ENCODE results near the gene SLC8A3.

SLC8A3 gene

GRCh38 chr14:70022771-70023445 lies 165.8 kb downstream of the SLC8A3 start:
- no peaks in the 10 kb centered on the region for H3K36me3 ChIP-seq (ENCODE audit: insufficient read depth, low read length)
- no peaks in the 10 kb centered on the region for H3K9me3 ChIP-seq (ENCODE audit: insufficient read depth, low read depth, low read length)
- no peak overlapping the region for H2AFZ ChIP-seq (ENCODE audit: low read length)
- H3K9me2 ChIP-seq (replicated peaks; ENCODE audit: low read depth, low read length), result no peaks in the 10 kb centered on the region
- no peaks in the 10 kb centered on the region for H3F3A ChIP-seq (ENCODE audit: low read depth)
- H3K9ac ChIP-seq (ENCODE audit: low read depth, low read length, poor library complexity, severe bottlenecking), result no peak overlapping the region
- no peaks in the 10 kb centered on the region for H3K79me2 ChIP-seq (ENCODE audit: insufficient read depth, low read length)
- H3K27me3 ChIP-seq (ENCODE audit: insufficient read depth, low read length, poor library complexity, severe bottlenecking), result no peaks in the 10 kb centered on the region
- H4K20me1 ChIP-seq (ENCODE audit: insufficient read depth, low read length, poor library complexity, severe bottlenecking), result no peaks in the 10 kb centered on the region
- no peak for TF ChIP-seq EZH2phosphoT487 (IDR thresholded peaks at IDR 0.05; ENCODE audit: borderline replicate concordance)
- TF ChIP-seq, protein P1, sequence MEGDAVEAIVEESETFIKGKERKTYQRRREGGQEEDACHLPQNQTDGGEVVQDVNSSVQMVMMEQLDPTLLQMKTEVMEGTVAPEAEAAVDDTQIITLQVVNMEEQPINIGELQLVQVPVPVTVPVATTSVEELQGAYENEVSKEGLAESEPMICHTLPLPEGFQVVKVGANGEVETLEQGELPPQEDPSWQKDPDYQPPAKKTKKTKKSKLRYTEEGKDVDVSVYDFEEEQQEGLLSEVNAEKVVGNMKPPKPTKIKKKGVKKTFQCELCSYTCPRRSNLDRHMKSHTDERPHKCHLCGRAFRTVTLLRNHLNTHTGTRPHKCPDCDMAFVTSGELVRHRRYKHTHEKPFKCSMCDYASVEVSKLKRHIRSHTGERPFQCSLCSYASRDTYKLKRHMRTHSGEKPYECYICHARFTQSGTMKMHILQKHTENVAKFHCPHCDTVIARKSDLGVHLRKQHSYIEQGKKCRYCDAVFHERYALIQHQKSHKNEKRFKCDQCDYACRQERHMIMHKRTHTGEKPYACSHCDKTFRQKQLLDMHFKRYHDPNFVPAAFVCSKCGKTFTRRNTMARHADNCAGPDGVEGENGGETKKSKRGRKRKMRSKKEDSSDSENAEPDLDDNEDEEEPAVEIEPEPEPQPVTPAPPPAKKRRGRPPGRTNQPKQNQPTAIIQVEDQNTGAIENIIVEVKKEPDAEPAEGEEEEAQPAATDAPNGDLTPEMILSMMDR (conservative IDR thresholded peaks at IDR 0.05; ENCODE audit: low read length), result no peak
- H3K4me1 ChIP-seq (ENCODE audit: insufficient read depth, low read length, poor library complexity, severe bottlenecking), result peaks cover 4% of the 10 kb centered on the region
- no peak overlapping the region for H3K4me2 ChIP-seq (ENCODE audit: low read depth, low read length, poor library complexity, severe bottlenecking)
- no peak overlapping the region for H3K4me3 ChIP-seq (ENCODE audit: low read length, poor library complexity, severe bottlenecking)

GRCh38 chr14:70021548-70022220 lies 167.1 kb downstream of the SLC8A3 start:
- Histone ChIP-seq H3K9ac (ENCODE audit: low read depth, low read length, poor library complexity, severe bottlenecking) (no peak overlapping the region), H4K20me1 (ENCODE audit: insufficient read depth, low read length, poor library complexity, severe bottlenecking) (no peaks in the 10 kb centered on the region), H3K4me2 (ENCODE audit: low read depth, low read length, poor library complexity, severe bottlenecking) (no peak overlapping the region), H3K4me3 (ENCODE audit: low read length, poor library complexity, severe bottlenecking) (no peak overlapping the region), H2AFZ (ENCODE audit: low read length) (no peak overlapping the region), H3K27me3 (ENCODE audit: insufficient read depth, low read length, poor library complexity, severe bottlenecking) (no peaks in the 10 kb centered on the region), H3K4me1 (ENCODE audit: insufficient read depth, low read length, poor library complexity, severe bottlenecking) (peaks cover 4% of the 10 kb centered on the region), H3K36me3 (ENCODE audit: insufficient read depth, low read length) (no peaks in the 10 kb centered on the region), H3K9me2 (replicated peaks; ENCODE audit: low read depth, low read length) (no peaks in the 10 kb centered on the region), H3K9me3 (ENCODE audit: insufficient read depth, low read depth, low read length) (no peaks in the 10 kb centered on the region), H3K79me2 (ENCODE audit: insufficient read depth, low read length) (no peaks in the 10 kb centered on the region), H3F3A (ENCODE audit: low read depth) (no peaks in the 10 kb centered on the region)
- TF ChIP-seq EZH2phosphoT487 (IDR thresholded peaks at IDR 0.05; ENCODE audit: borderline replicate concordance), result no peak
- TF ChIP-seq, protein P1 (conservative IDR thresholded peaks at IDR 0.05; ENCODE audit: low read length), result no peak

DNA sequence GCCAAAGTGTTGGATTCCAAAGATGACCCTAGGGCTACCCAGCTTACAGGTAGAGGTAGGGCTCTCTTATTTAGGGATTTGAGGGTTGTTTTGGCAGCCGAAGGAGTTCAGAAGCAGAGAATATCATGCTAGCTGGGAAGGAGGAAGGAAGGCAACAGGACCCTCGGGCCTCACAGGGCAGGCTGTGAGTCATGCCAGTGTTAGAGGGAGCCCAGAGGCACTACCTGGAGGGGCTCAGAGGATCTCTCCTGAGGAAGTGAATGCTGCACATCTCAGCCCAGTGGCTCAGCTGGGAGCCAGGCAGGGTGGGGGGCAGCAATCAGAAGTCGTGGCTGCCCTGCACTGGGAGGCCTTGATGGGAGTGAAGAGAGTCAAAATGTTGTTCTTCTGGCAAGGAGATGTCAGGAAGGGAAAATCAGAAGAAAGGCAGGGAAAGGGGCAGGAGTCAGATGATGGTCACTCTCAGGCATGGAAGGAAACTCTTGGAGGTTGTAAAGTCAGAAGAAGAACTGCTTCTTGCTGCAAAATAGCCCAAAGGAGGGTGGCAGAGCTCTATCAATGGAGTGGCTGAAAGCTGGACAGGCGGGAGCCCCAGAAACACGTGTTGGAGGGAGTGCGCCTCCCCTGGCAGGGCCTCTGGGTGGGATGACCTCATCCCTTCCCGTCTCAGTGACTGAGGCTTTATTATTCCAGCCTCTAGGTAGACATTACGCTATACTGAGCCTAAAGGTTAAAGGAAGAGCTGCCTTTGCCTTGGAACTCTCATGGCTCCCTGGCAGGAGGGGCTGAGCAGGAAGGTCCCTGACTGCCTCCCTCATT lies 168.2 kb downstream of the SLC8A3 start:
- Histone ChIP-seq H2AFZ (ENCODE audit: low read length) (no peak overlapping the region), H3K9me3 (ENCODE audit: insufficient read depth, low read depth, low read length) (no peaks in the 10 kb centered on the region), H3K79me2 (ENCODE audit: insufficient read depth, low read length) (no peaks in the 10 kb centered on the region), H3K4me2 (ENCODE audit: low read depth, low read length, poor library complexity, severe bottlenecking) (no peak overlapping the region), H3K9ac (ENCODE audit: low read depth, low read length, poor library complexity, severe bottlenecking) (no peak overlapping the region), H3K36me3 (ENCODE audit: insufficient read depth, low read length) (no peaks in the 10 kb centered on the region), H3K4me3 (ENCODE audit: low read length, poor library complexity, severe bottlenecking) (no peak overlapping the region), H3K4me1 (ENCODE audit: insufficient read depth, low read length, poor library complexity, severe bottlenecking) (peaks cover 4% of the 10 kb centered on the region), H3K27me3 (ENCODE audit: insufficient read depth, low read length, poor library complexity, severe bottlenecking) (no peaks in the 10 kb centered on the region), H3F3A (ENCODE audit: low read depth) (no peaks in the 10 kb centered on the region), H4K20me1 (ENCODE audit: insufficient read depth, low read length, poor library complexity, severe bottlenecking) (no peaks in the 10 kb centered on the region), H3K9me2 (replicated peaks; ENCODE audit: low read depth, low read length) (no peaks in the 10 kb centered on the region)
- no peak for TF ChIP-seq EZH2phosphoT487 (IDR thresholded peaks at IDR 0.05; ENCODE audit: borderline replicate concordance)
- TF ChIP-seq, protein P1 (conservative IDR thresholded peaks at IDR 0.05; ENCODE audit: low read length), result no peak

Data from Loucy (cell line).